GM19463 (cell line): ENCODE results near the gene TP53TG3C.
"Not testable (repeated sequence)": the region's sequence is repeated elsewhere in the genome, so short reads cannot be mapped to it uniquely, and the experiment has no call there.

Experiments
- ATAC-seq: cut with Tn5 transposase; IDR thresholded peaks from one replicate; pipeline ENCODE4 v1.9.1; 2021; ENCODE audit warnings: mild to moderate bottlenecking, moderate library complexity; ENCODE audit not compliant: unreplicated experiment

TP53TG3C gene, protein sequence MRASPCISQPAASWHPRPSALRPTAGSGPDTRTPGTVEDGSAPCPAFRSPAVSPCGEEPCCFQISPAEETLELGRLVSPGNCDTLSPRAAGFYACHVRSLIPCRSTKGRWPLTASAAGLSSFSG

DNA sequence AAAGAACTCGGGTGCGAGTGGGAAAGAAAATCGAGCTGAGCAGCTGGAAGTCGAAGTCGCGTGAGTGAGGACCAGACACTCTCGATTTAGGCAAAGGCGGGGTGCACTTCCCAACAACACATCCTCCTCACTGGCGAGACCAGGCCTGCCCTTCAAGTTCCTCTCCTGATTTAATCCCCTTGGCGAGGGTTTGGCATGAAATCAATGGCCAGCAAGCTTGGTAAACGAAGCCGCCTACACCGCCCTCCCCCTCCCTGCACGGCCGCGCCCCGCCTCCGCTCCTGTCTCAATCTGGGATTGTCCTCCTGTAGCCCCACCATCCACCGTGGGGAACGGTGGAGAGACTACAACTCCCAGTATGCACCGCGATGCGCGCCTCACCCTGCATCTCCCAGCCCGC, at the start of gene TP53TG3C:
Gene TP53TG3C (plus strand): TSS at position 301 of the 400 bp plus-strand sequence. CDS start 68 bp downstream, at position 369.
- not testable (repeated sequence) for ATAC-seq
